BJ (cell line): Measurements from ENCODE around the gene COL27A1. TPM values are rescaled to one million over a fixed set of nuclear protein-coding genes. Genes with fewer than 3 reads are reported as not detected.

Experiments used
- CTCF ChIA-PET: fragments of 350-600 bp; formaldehyde crosslinking; extraction: SDS; loops from one replicate; lab custom pipeline; 2021; ENCODE audit warnings: antibody characterized with exemption, inconsistent platforms; lab: Yijun Ruan, JAX
- POLR2A ChIA-PET: fragments of 300-600 bp; sonication (Branson Sonifier 250); formaldehyde crosslinking; extraction: SDS; loops from one replicate; lab custom pipeline; 2021; ENCODE audit warnings: antibody characterized with exemption; lab: Charles Lee
- DNase-seq: peaks from one replicate; pipeline ENCODE4 v3.0.0-alpha.2; 2011; ENCODE audit warnings: low read depth
- H3K27me3 ChIP-seq: 2 replicates; pipeline ENCODE4 v1.6.0; 2011; ENCODE audit warnings: low read length; ENCODE audit not compliant: control insufficient read depth, insufficient read depth
- H3K36me3 ChIP-seq: 2 replicates; pipeline ENCODE4 v1.5.1; 2011; ENCODE audit warnings: low read length; ENCODE audit not compliant: control insufficient read depth, insufficient read depth
- H3K4me3 ChIP-seq: 2 replicates; pipeline ENCODE4 v1.5.1; 2011; ENCODE audit warnings: low read depth, mild to moderate bottlenecking, control low read depth, low read length
- CTCF ChIP-seq: IDR thresholded peaks from 2 replicates; pipeline ENCODE4 v1.5.1; 2011; ENCODE audit warnings: low read depth, mild to moderate bottlenecking, control low read depth, inconsistent platforms, low read length, moderate library complexity; ENCODE audit not compliant: insufficient read depth
- polyA plus RNA-seq: library from polyadenylated mRNA; depleted of rRNA; stranded (reverse); fragments of >200 nt; gene quantifications from 2 replicates; pipeline ENCODE4 v1.2.3, GENCODE V29; 2011

COL27A1 gene
- polyA plus RNA-seq, 1 experiment: 16.6 TPM

GRCh38 chr9:114123031-114123977 is 32.0 kb upstream of the COL27A1 start:
- Histone ChIP-seq H3K27me3 (peaks cover 23% of the 10 kb centered on the region), H3K36me3 (no peaks in the 10 kb centered on the region), H3K4me3 (no peak overlapping the region)
- ChIA-PET CTCF (interaction anchor here (0.7 to 2.2 kb wide), 5 partner anchors 11 to 181 kb away, joined by 3 to 11 read pairs (median 3); no protein-coding TSS in a partner anchor), POLR2A (no interaction called here)
- DNase-seq: no peak
- no peak for TF ChIP-seq CTCF

GRCh38 chr9:114124138-114124537 is 31.2 kb upstream of the COL27A1 start:
- ChIA-PET POLR2A (no interaction called here), CTCF (interaction anchor here (0.8 kb wide), 1 partner anchor 12 kb away, joined by 3 read pairs; no protein-coding TSS in a partner anchor)
- Histone ChIP-seq H3K4me3 (no peak overlapping the region), H3K36me3 (no peaks in the 10 kb centered on the region), H3K27me3 (peaks cover 22% of the 10 kb centered on the region)
- no peak for DNase-seq
- TF ChIP-seq CTCF: no peak

GRCh38 chr9:114124666-114125475 is 30.5 kb upstream of the COL27A1 start:
- no peak for DNase-seq
- Histone ChIP-seq H3K4me3 (no peak overlapping the region), H3K27me3 (peaks cover 25% of the 10 kb centered on the region), H3K36me3 (no peaks in the 10 kb centered on the region)
- no peak for TF ChIP-seq CTCF
- POLR2A ChIA-PET: no interaction called here
- CTCF ChIA-PET: interaction anchor here (1.2 kb wide), 1 partner anchor 29 kb away, joined by 3 read pairs; no protein-coding TSS in a partner anchor

- POLR2A ChIA-PET: no interaction called here
- Histone ChIP-seq H3K36me3 (no peaks in the 10 kb centered on the region), H3K27me3 (peaks cover 28% of the 10 kb centered on the region), H3K4me3 (no peak overlapping the region)
- CTCF ChIA-PET: interaction anchor here (1.2 kb wide), 1 partner anchor 28 kb away, joined by 3 read pairs; no protein-coding TSS in a partner anchor
- TF ChIP-seq CTCF: no peak
- no peak for DNase-seq
Observed at GRCh38 chr9:114125476-114126013, 29.8 kb upstream of the COL27A1 start.
